Gastrocnemius medialis (tissue), 4 donors: ENCODE data around the gene TRAM2. TPM values are rescaled to one million over a fixed set of nuclear protein-coding genes. Genes with fewer than 3 reads are reported as not detected.

Source experiments
- ATAC-seq, 2 donors: fragments of 150-250 bp; one replicate each; pipeline ENCODE4 v1.9.1; 2016
- DNase-seq, 2 donors: peaks; one replicate each; pipeline ENCODE4 v3.0.0-alpha.2; 2019
- H3K27ac ChIP-seq, 4 donors: fragments of 200-600 bp; sonication (generic); 1 replicate in 1 of 4; 2 replicates in 3 of 4; pipeline ENCODE4 v1.5.1; 2016 to 2018; ENCODE audit warnings: mild to moderate bottlenecking in 2 of 4, moderate library complexity in 1 of 4
- H3K27me3 ChIP-seq, 3 donors: fragments of 200-600 bp; sonication (generic) in 2 of 3; 1 replicate in 1 of 3; 2 replicates in 2 of 3; pipeline versions ENCODE4 v1.5.1 to v1.6.0; 2016 to 2019; ENCODE audit warnings: mild to moderate bottlenecking in 1 of 3, moderate library complexity in 1 of 3
- H3K36me3 ChIP-seq, 2 donors: fragments of 200-600 bp; sonication (generic) in 1 of 2; one replicate each; pipeline ENCODE4 v1.5.1; 2017 to 2018
- H3K4me1 ChIP-seq, 2 donors: fragments of 200-600 bp; sonication (generic) in 1 of 2; one replicate each; pipeline ENCODE4 v1.5.1; 2016 to 2017; ENCODE audit warnings: mild to moderate bottlenecking in 2 of 2
- H3K4me3 ChIP-seq, 4 donors: fragments of 200-600 bp; sonication (generic) in 3 of 4; 1 replicate in 1 of 4; 2 replicates in 3 of 4; pipeline ENCODE4 v1.5.1; 2016 to 2019; ENCODE audit warnings: mild to moderate bottlenecking in 2 of 4
- H3K9me3 ChIP-seq, 3 donors: fragments of 200-600 bp; sonication (generic) in 2 of 3; 1 replicate in 1 of 3; 2 replicates in 2 of 3; pipeline ENCODE4 v1.5.1; 2016 to 2019
- CTCF ChIP-seq, 5 experiments: fragments of 450-650 bp in 3 of 5; fragments of 200-600 bp in 2 of 5; sonication (generic) in 2 of 5; IDR thresholded peaks in 4 of 5; conservative IDR thresholded peaks in 1 of 5; 1 replicate in 4 of 5; 2 replicates in 1 of 5; pipeline ENCODE4 v1.5.1; 2016 to 2019; ENCODE audit warnings: antibody characterized with exemption in 5 of 5, mild to moderate bottlenecking in 3 of 5, moderate library complexity in 3 of 5
- POLR2A ChIP-seq, 2 donors: fragments of 450-650 bp; IDR thresholded peaks; one replicate each; pipeline ENCODE4 v1.6.1; 2017; ENCODE audit warnings: antibody characterized with exemption in 2 of 2, mild to moderate bottlenecking in 2 of 2, moderate library complexity in 2 of 2
- in situ Hi-C, 4 donors: fragments of 200-750 bp; cut with MboI; loops; one replicate each; pipeline versions ENCODE4 v1.15.0 to v1.8.0; 2017; ENCODE audit warnings: low sequenced_read_pairs in 4 of 4
- intact Hi-C: fragments of 100-400 bp; cut with DNase I; formaldehyde crosslinking; loops from one replicate; pipeline ENCODE4 v1.15.1; 2023; ENCODE audit warnings: low total_unique reads
- total RNA-seq, 4 donors: library from RNA; depleted of rRNA; stranded (reverse); fragments of >200 nt; gene quantifications; one replicate each; pipeline versions ENCODE4 v1.1.0 to v1.2.3, GENCODE V29; 2016

Gene TRAM2
- 1 to 10 TPM; 2.4 to 4.5 (median 3.6) TPM for total RNA-seq

GRCh38 chr6:52577022-52577777, at the start of gene TRAM2:
Gene TRAM2, minus strand, starts transcription at chr6:52577060. Its CDS starts 145 bp downstream, at chr6:52576915.
- Histone ChIP-seq H3K27ac (peak within 1 kb of the TSS; percentile 88 to 95 (median 93)), H3K4me3 (peak within 1 kb of the TSS; percentile 72 to 82 (median 79)), H3K27me3 (no peaks in the 10 kb centered on the region), H3K4me1 (peaks cover 29 to 32% of the 10 kb centered on the region in 2 donors), H3K9me3 (no peaks in the 10 kb centered on the region), H3K36me3 (no peaks in the 10 kb centered on the region)
- peak in 1 of 2 donors; percentile 31 for TF ChIP-seq POLR2A (IDR thresholded peaks at IDR 0.05)
- peak in 1 of 5 experiments; percentile 4 for TF ChIP-seq CTCF (IDR thresholded peaks at IDR 0.05 in 4 of 5, conservative IDR thresholded peaks at IDR 0.05 in 1 of 5)
- DNase-seq: peak; percentile 63 to 69
- intact Hi-C loops (loop anchor here (1.0 to 5.0 kb wide), 3 partner anchors 73 to 295 kb away; partner anchors contain the start of genes EFHC1 and MCM3), in situ Hi-C loops (loop anchor here in 2 of 4 donors (10.0 to 25.0 kb wide), 3 partner anchors 62 to 290 kb away; partner anchors contain the start of gene MCM3 (in 1 of the 2))
- ATAC-seq: peak; percentile 86 to 87

- in situ Hi-C loops (no loop called here), intact Hi-C loops (no loop called here)
- Histone ChIP-seq H3K36me3 (no peaks in the 10 kb centered on the region), H3K27ac (no peak overlapping the region), H3K9me3 (no peaks in the 10 kb centered on the region), H3K27me3 (no peaks in the 10 kb centered on the region), H3K4me1 (no peaks in the 10 kb centered on the region), H3K4me3 (no peak overlapping the region)
- DNase-seq: no peak
- TF ChIP-seq POLR2A (IDR thresholded peaks at IDR 0.05): no peak
- no peak for TF ChIP-seq CTCF (IDR thresholded peaks at IDR 0.05 in 4 of 5, conservative IDR thresholded peaks at IDR 0.05 in 1 of 5)
- no peak for ATAC-seq
These were observed 46.0 kb upstream of the TRAM2 start for GRCh38 chr6:52622810-52623209.

- no peaks in the 10 kb centered on the region for H3K27me3 ChIP-seq
- no peak for DNase-seq
- no peaks in the 10 kb centered on the region for H3K9me3 ChIP-seq
- in situ Hi-C loops (no loop called here), intact Hi-C loops (no loop called here)
- no peaks in the 10 kb centered on the region for H3K4me1 ChIP-seq
- no peak for ATAC-seq
- H3K27ac ChIP-seq: no peak overlapping the region
- no peak for TF ChIP-seq POLR2A (IDR thresholded peaks at IDR 0.05)
- no peak for TF ChIP-seq CTCF (IDR thresholded peaks at IDR 0.05 in 4 of 5, conservative IDR thresholded peaks at IDR 0.05 in 1 of 5)
- H3K36me3 ChIP-seq: no peaks in the 10 kb centered on the region
- H3K4me3 ChIP-seq: no peak overlapping the region
These were observed 44.8 kb upstream of the TRAM2 start for GRCh38 chr6:52621631-52622030.

- Histone ChIP-seq H3K27me3 (no peaks in the 10 kb centered on the region), H3K9me3 (no peaks in the 10 kb centered on the region), H3K36me3 (no peaks in the 10 kb centered on the region), H3K4me3 (no peak overlapping the region), H3K4me1 (no peaks in the 10 kb centered on the region), H3K27ac (no peak overlapping the region)
- ATAC-seq: no peak
- intact Hi-C loops (no loop called here), in situ Hi-C loops (no loop called here)
- no peak for DNase-seq
- TF ChIP-seq POLR2A (IDR thresholded peaks at IDR 0.05) (no peak), CTCF (IDR thresholded peaks at IDR 0.05 in 4 of 5, conservative IDR thresholded peaks at IDR 0.05 in 1 of 5) (no peak)
These were observed 44.0 kb upstream of the TRAM2 start for GRCh38 chr6:52620906-52621190.
